Activated CD8-positive, alpha-beta memory T cell treated with anti-CD3 and anti-CD28 coated beads, Interleukin-2, amount 50 U/mL, for 48 hours (primary cell): Measurements from ENCODE around the gene ANKS4B.
"Not testable (repeated sequence)": the region's sequence is repeated elsewhere in the genome, so short reads cannot be mapped to it uniquely, and the experiment has no call there.

Experiments used
- DNase-seq: peaks from one replicate; pipeline ENCODE4 v3.0.0-alpha.2; 2020

Gene ANKS4B

GRCh38 chr16:21233521-21234150 lies at the start of gene ANKS4B:
ANKS4B (plus strand) TSS chr16:21233699; CDS start chr16:21233738, 39 bp downstream.
- DNase-seq = no peak

GRCh38 chr16:21183995-21184394 lies 49.5 kb upstream of the ANKS4B start:
- DNase-seq = no peak

- no peak for DNase-seq
Measured at GRCh38 chr16:21184834-21185233, 48.7 kb upstream of the ANKS4B start.

GRCh38 chr16:21185659-21186325 lies 47.7 kb upstream of the ANKS4B start:
- DNase-seq = no peak

- no peak for DNase-seq
Measured at GRCh38 chr16:21186326-21186691, 47.2 kb upstream of the ANKS4B start.

- DNase-seq = no peak
Measured at GRCh38 chr16:21189311-21189710, 44.2 kb upstream of the ANKS4B start.

- no peak for DNase-seq
Measured at GRCh38 chr16:21190013-21190412, 43.5 kb upstream of the ANKS4B start.

- DNase-seq = no peak
Measured at GRCh38 chr16:21190599-21190998, 42.9 kb upstream of the ANKS4B start.

- no peak for DNase-seq
Measured at GRCh38 chr16:21192991-21193390, 40.5 kb upstream of the ANKS4B start.

- DNase-seq = no peak
Measured at GRCh38 chr16:21194771-21195301, 38.7 kb upstream of the ANKS4B start.

- DNase-seq = not testable (repeated sequence)
Measured at GRCh38 chr16:21195330-21195729, 38.2 kb upstream of the ANKS4B start.

GRCh38 chr16:21197112-21197511 lies 36.4 kb upstream of the ANKS4B start:
- DNase-seq = no peak

GRCh38 chr16:21197621-21198020 lies 35.9 kb upstream of the ANKS4B start:
- no peak for DNase-seq

- DNase-seq = no peak
Measured at GRCh38 chr16:21199607-21200218, 33.8 kb upstream of the ANKS4B start.

GRCh38 chr16:21203155-21203797 lies 30.2 kb upstream of the ANKS4B start:
- no peak for DNase-seq

- no peak for DNase-seq
Measured at GRCh38 chr16:21205303-21205702, 28.2 kb upstream of the ANKS4B start.

- no peak for DNase-seq
Measured at GRCh38 chr16:21206550-21206949, 26.9 kb upstream of the ANKS4B start.

- no peak for DNase-seq
Measured at GRCh38 chr16:21208446-21209230, 24.9 kb upstream of the ANKS4B start.

GRCh38 chr16:21211486-21211885 lies 22.0 kb upstream of the ANKS4B start, which contains the start of gene ZP2:
ZP2 (minus strand) TSS chr16:21211574; CDS start chr16:21211547, 27 bp downstream.
- no peak for DNase-seq

- DNase-seq = no peak
Measured at GRCh38 chr16:21214086-21214485, 19.4 kb upstream of the ANKS4B start.

- DNase-seq = no peak
Measured at GRCh38 chr16:21217121-21217520, 16.4 kb upstream of the ANKS4B start.

GRCh38 chr16:21218153-21218552 lies 15.3 kb upstream of the ANKS4B start:
- no peak for DNase-seq

GRCh38 chr16:21219551-21219950 lies 13.9 kb upstream of the ANKS4B start:
- DNase-seq = no peak
